Stimulated activated CD8-positive, alpha-beta memory T cell treated with anti-CD3 and anti-CD28 coated beads, Interleukin-7, amount 100 ng/mL, for 4 hours (primary cell): Measurements from ENCODE around the gene BSPRY.
"Not testable (repeated sequence)": the region's sequence is repeated elsewhere in the genome, so short reads cannot be mapped to it uniquely, and the experiment has no call there.

Experiments
- DNase-seq, 2 donors: peaks; one replicate each; pipeline ENCODE4 v3.0.0-alpha.2; 2020; ENCODE audit warnings: low read depth in 2 of 2

BSPRY gene

DNA sequence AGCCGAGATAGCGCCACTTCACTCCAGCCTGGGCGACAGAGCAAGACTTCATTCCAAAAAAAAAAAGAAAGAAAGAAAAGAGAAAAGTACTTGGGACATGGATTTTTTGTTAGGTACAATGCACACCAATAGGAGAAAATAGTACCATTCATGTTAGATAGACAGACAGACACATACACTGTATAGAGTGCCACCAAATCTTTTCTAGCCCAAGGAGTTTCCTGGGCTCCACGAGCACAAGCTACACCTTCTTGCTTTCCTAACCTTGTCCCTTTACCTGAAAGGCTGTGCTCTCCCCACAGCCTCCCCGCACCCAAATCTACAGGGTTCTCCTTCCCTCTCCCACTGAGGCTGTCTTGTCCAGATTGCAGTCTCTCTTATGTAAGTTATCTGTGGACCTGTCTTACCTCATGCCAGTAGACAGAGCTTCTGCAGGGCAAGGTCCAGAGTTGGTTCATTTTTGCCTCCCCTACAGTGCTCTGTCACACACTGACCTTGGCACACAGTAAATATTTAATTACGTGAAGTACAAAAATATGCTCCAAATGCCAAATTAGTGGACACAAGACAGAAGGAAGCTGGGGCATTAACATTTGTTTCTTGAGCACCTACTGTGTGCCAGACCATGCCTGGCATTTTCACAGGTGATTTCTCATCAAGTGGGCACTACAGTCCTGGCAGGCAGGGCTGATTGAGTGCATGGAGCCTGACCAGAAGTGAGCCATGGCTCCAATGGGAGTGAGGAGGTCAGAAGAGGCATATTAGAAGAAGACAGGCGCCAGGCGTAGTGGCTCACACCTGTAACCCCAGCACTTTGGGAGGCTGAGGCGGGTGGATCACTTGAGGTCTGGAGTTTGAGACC, 45.9 kb downstream of the BSPRY start:
- DNase-seq = no peak

DNA sequence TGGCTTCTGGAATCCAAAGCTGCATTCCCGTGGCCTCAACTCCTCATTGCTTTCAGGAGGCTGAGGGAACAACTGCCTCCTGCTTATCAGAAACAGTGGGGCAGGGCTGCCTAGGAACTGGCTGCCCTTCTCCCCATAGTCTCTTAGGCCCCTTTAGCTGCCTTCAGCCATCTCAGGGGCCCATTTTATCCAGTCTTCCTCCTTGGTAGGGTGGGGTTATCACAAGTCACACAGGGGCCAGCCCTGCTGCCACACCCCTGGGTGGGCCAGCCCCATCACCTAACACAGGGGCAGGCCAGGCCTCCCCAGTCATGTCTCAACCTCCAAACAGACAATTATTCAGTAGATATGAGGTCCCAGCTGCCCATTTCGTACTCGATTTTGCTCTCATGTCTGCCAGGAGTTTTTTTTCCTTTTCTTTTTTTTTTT, 47.9 kb downstream of the BSPRY start:
- no peak for DNase-seq

DNA sequence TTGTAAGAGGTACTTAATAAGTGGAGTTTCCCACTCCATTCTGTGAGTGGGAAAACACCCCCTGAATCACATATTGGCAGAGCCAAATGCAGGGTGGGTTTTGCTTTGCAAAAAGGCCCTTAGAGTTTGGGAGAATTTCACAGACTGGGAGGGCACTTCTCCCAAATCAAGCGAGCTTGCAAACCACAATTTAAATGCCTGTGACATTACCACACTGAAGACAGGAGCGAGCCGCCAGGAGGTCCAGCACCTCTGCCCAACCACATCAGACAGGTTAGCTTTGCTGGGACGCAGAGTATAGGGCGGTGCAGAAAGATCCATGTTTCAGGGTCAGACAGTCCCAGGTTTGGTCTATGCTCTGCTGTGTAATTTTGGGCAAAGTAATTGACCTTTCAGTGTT, 49.5 kb downstream of the BSPRY start:
- DNase-seq = no peak

DNA sequence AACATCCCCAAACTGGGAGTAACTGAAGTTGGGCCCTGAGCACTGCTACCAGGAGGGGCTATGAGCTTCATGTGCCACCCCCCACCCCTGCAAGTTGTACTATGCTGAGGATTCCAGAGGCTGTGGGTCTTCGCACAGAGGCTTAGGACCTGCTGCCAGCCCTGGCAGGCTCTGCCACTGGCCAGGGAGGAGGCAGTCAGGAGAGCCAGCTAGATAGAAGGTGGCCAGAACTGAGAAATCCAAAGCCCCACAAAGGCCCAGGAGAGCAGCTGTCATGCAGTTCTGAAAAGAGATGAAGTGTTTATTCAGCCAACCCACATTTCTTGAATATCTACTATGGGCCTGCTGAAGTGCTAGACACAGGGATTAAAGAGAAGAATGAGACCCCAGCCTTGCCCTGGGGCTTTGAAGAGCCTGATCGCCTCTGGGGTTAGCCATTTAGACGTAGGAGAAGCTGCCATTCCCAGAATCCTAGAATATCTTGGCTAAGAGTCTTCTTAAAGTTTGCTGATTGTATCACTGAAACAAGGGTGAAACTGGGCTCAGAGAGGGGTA, 50.4 kb downstream of the BSPRY start:
- no peak for DNase-seq

DNA sequence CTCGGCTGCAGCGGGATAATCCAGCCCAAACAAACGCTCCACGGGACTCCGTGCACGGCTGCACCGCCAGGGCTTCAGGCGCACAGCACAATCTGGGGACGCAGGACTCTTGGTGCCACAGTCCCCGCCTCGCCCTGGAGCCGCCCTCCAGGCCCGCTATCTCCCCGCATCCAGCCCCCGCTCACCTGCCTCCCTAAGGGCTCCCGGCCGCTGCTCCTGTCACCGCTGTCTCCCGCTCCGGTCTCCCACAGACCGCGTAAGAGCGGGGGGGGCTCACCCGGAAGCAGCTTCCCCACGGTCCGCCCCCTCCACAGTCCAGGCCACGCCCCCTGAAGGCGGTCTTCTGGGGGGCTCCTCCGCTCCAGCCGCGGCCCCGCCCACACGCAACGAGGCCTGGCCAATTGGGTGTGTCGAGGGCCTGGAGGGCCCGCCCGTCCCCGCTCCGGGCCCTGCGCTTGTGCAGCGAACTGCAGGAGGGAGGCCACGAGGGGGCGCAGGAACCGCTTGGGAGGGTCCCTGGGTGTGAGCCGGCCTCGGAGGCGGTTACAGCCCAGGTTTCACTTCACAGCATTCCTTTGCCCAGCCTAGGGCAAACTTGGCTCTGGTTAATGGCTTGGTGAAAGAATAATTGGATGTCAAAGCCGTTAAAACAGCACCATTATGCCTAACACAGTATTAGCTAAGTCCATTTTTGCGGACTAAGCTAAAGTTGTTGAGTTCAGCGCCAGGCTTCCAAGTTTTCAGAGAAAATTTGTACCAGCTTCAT, 51.9 kb downstream of the BSPRY start, which contains the start of gene ALAD:
Gene ALAD, minus strand, starts transcription at position 258 of the 766 bp plus-strand sequence. CDS start 7,725 bp downstream, outside the sequence.
- peak; percentile 96 to 100 for DNase-seq

DNA sequence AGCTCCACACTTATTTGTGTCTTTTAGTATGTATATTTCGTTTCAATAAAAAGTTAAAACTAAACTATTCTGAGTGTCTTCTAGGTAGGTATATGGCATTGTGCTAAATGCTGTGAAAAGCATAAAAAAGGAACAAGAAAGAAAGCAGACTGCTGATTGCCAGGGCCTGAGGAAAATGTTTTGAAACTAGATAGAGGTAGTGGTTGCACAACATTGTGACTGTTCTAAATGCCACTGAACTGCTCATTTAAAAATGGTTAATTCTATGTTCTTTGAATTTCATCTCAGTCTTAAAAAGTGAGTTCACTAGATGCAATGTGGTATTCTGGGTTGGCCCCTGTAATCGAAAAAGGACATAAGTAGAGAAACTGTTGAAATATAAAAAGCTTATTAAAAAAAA, 54.3 kb downstream of the BSPRY start:
- DNase-seq = no peak

DNA sequence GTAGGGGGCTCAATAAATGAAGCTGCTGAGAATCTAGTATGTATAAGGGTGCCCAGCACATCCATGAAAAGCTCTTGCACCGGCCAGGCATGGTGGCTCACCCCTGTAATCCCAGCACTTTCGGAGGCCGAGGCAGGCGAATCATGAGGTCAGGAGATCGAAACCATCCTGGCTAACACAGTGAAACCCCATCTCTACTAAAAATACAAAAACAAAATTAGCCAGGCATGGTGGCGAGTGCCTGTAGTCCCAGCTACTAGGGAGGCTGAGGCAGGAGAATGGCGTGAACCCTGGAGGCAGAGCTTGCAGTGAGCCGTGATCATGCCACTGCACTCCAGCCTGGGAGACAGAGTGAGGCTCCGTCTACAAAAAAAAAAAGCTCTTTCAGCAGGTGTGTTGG, 57.0 kb downstream of the BSPRY start:
- DNase-seq = not testable (repeated sequence)

DNA sequence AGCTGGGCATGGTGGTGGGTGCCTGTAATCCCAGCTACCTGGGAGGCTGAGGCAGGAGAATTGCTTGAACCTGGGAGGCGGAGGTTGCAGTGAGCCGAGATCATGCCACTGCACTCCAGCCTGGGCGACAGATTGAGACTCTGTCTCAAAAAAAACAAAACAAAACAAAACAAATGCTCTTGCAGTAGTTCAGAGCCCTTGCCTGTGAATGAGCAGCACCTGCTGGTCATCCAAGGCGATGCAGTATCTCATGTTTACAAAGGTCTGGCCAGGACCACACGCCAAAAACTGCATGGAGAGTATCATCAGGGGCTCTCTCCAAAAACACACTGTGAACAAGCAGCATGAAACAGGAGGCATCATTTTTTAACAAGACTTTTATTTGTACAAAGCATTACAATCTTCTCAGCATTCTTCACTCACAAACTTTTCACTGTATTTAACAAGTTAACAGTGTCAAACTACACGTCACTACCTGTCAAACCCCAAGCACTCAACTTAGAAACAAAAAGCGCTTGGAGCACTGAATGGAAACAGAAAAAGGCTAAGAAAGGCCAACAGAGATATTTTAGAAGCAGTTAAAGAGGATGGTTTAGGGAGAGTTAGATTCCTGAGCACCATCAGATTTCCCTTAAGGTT, 57.7 kb downstream of the BSPRY start:
- peak; percentile 12 to 24 for DNase-seq

DNA sequence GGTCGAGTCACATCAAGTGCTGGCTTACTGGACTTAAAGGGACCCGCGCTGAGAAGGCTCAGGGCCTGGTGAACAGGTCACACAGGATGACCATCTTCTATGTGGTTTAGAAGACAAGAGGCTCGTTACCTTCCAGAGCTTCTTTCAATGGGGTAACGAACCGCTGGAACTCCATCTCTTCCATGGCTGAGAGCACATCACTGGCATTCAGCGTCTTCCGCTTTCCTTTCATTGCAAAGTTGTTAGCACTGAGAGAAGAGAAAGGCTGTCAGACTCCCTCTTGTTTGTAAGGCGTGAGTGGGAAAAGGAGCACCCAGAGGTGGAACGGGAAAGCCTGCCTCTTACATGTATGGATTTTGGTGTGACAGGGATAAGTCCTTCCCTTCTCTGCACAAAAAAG, 60.1 kb downstream of the BSPRY start:
- no peak for DNase-seq

DNA sequence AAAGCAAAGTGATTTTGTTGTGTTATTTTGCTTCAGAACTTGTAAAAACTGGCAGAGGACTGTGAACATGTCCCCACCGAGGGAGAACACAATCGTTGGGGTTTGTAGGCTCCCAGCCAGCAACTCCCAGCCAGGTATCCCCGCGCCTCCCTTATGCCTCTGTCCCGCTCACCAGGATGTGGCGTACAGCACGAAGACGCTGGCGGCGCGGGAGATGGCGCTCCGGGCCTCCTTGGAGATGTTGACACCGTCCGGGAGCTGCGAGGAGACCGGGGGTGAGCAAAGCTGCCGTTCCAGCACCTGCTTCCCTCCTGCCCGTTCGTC, 60.5 kb downstream of the BSPRY start:
- no peak for DNase-seq

DNA sequence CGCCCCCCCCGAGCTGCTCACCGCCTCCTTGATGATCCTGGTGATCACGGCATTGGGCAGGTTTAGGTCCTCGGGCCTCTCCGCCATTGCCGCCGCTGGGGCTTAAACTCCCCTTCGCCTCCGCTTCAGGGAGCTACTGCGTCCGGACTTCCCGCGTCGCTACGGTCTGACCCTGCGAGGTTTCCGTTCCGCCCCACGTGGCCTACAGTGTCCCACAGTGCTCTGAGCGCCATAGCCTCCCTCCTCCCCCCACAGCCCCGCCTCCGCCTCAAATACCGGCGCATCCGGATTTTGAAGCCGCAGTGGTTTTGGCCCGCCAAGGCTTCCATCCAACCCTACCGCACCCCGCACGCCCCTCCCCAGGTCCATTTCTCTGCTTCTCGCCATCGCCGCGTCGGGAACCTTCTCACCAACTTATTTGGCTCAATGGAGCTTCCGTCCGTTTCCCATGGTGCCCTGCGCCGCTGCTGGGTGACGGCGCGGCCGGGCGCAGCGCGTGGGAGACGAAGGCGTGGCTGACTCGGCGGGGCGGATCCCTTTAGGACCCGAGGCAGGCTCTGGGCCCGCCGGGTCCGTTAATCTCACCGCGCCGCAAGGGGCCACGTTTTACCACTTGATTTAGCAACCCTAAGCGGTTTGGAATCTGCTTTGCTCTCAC, 61.0 kb downstream of the BSPRY start, which contains the start of the genes C9orf43 and POLE3:
Gene C9orf43, plus strand, starts transcription at position 541 of the 658 bp plus-strand sequence. CDS start 2,747 bp downstream, outside the sequence.
Gene POLE3, minus strand, starts transcription at position 469 of the 658 bp plus-strand sequence. Its CDS starts 382 bp downstream, at position 87.
- peak; percentile 89 to 92 for DNase-seq

DNA sequence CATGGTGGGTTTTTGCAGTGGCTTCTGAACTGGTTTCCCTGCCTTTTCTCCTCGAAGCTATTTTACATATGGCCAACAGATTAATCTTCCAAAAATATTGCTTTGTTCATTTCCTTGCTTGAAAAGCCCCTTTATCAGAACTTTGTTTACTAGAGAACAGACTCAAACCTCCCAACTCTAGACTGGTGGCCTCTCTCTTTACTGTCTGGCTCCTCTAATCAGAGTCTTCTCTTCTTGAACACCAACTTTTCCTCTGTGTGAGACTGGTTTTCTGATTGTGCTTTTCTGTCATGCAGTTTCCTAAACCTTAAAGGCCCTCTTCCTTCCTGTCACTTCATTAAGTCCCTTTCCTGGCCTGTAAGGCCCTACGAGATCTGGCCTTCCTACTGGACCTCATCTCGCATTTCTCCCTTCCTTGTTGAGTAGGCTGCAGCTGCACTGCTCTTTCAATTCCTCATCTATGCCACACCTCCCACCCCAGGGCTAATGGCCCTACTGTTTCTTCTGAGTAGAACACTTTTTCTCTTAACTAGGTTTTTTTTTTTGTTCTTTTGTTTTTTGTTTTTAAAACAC, 66.9 kb downstream of the BSPRY start:
- DNase-seq = no peak

DNA sequence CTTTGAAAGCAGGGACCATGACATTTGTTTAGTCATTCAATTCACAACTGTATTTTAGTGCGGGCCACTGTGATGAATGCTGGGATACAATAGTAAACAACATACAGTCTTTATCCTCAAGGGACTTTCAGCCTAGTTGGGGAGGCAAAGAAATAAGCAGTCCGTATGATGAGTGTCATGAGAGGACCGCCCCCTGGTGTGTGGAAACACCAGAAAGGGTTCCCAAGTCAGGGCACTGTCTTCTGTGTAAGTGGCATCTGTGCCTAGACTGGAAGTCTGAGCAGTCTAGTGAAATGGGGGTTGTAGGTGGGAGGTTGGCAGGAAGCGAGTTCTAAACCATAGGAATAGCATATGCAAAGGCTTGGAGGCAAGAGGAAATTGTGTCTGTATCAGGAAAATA, 68.0 kb downstream of the BSPRY start:
- DNase-seq = no peak
